Measurements from ENCODE around the gene MATN1. TPM values are rescaled to one million over a fixed set of nuclear protein-coding genes. Genes with fewer than 3 reads are reported as not detected.

The MATN1 gene
- total and polyA plus RNA-seq, 8 donors = 0.06 to 0.07 TPM; not detected in 6

- Histone ChIP-seq H3K4me3 (no peak overlapping the region), H3K9me3 (no peaks in the 10 kb centered on the region), H3K27me3 (no peaks in the 10 kb centered on the region), H3K4me1 (no peaks in the 10 kb centered on the region), H3K27ac (no peak overlapping the region), H3K36me3 (no peaks in the 10 kb centered on the region)
- intact Hi-C loops (cut with DNase I) = no loop called here
- DNase-seq (peak in 1 of 6 donors; percentile 41), FAIRE-seq (no peak), ATAC-seq (no peak)
- WGBS, 2 donors = 68 to 80% methylated on average over 8 of the region's 8 CpGs
- TF ChIP-seq, protein P1, sequence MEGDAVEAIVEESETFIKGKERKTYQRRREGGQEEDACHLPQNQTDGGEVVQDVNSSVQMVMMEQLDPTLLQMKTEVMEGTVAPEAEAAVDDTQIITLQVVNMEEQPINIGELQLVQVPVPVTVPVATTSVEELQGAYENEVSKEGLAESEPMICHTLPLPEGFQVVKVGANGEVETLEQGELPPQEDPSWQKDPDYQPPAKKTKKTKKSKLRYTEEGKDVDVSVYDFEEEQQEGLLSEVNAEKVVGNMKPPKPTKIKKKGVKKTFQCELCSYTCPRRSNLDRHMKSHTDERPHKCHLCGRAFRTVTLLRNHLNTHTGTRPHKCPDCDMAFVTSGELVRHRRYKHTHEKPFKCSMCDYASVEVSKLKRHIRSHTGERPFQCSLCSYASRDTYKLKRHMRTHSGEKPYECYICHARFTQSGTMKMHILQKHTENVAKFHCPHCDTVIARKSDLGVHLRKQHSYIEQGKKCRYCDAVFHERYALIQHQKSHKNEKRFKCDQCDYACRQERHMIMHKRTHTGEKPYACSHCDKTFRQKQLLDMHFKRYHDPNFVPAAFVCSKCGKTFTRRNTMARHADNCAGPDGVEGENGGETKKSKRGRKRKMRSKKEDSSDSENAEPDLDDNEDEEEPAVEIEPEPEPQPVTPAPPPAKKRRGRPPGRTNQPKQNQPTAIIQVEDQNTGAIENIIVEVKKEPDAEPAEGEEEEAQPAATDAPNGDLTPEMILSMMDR (IDR thresholded peaks at IDR 0.05) = no peak
These were observed 16.2 kb upstream of the MATN1 start for GRCh38 chr1:30739601-30740000.

DNA sequence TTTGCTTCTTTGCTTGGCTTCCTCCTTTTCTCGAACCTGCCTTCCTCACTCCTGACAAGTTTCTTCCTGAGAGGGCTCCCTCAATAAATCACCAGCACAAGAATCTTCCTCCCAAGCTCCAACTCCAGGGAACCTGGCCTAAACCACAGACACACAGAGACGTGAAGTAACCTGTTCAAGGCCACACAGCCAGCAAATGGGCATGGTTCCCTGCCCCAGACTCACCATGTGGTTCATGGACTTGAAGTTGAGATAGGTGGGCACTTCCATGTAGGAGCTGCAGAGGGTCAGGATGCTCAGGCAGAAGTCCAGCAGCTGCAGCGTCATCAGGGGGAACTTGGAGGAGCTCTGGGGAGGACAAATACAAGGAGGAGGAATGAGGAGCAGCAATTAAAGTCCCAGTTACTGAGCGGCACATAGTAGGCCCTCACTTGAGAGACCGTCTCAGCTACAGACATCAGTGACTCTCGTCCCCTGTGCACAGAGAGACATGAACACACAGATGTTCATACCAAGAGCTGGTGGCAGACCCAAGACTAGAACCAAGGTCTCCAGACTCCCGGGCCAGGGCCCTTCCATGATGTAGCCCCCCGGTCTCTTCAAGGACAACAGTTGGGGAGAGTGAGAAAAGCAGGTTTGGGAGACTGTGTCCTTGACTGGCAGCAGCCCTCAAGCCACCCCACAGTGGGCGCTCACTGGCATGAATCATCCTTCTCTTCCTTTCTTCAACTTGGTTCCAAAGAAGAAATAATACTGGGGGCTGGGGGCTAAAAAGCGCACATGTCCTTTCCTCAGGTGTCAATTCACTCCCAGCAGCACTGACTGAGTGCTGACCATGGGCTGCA, 15.6 kb upstream of the MATN1 start:
- Histone ChIP-seq H3K4me3 (no peak overlapping the region), H3K4me1 (no peaks in the 10 kb centered on the region), H3K9me3 (no peaks in the 10 kb centered on the region), H3K36me3 (no peaks in the 10 kb centered on the region), H3K27ac (no peak overlapping the region), H3K27me3 (no peaks in the 10 kb centered on the region)
- peak in 1 of 6 donors; percentile 15 for DNase-seq
- no peak for FAIRE-seq
- ATAC-seq = no peak
- 70 to 72% methylated on average over 10 of the region's 10 CpGs for WGBS, 2 donors
- TF ChIP-seq, protein P1 (IDR thresholded peaks at IDR 0.05) = no peak
- intact Hi-C loops (cut with DNase I) = no loop called here

DNA sequence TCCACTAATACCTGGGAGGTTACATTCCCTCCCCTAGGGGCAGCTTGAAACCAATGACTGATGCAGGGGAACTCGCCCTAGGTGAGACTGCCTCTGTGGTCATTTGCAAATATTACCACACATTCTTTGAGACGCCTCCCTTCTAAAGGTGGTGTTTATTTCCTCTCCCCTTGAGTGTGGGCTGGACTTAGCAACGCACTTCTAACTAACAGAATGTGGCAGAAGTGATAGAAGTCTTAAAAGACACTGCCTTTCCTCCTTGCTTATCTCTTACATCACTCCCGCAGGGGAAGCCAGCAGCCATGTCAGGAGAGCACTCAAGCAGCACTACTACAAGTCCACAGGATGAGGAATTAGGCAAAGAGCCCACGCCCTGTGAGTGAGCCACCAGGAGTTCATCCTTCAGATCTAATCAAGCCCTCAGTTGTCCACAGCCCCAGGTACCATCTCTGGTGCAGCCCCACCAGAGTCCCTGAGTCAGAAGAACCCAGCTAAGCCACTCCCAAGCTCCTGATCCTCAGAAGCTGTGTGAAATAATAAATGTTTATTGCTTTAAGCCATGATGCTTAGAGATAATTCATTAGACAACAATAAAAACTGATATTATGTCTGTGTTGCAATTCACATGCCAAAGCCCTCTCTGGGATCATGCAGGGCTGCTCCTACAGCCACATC, 14.8 kb upstream of the MATN1 start:
- Histone ChIP-seq H3K27ac (no peak overlapping the region), H3K4me1 (no peaks in the 10 kb centered on the region), H3K27me3 (no peaks in the 10 kb centered on the region), H3K4me3 (no peak overlapping the region), H3K9me3 (no peaks in the 10 kb centered on the region), H3K36me3 (no peaks in the 10 kb centered on the region)
- ATAC-seq = no peak
- DNase-seq = peak in 1 of 6 donors; percentile 5
- no peak for FAIRE-seq
- WGBS, 2 donors = 70 to 75% methylated on average over 5 of the region's 5 CpGs
- intact Hi-C loops (cut with DNase I) = no loop called here
- TF ChIP-seq, protein P1 (IDR thresholded peaks at IDR 0.05) = no peak

GRCh38 chr1:30737357-30738039, 14.1 kb upstream of the MATN1 start:
- no peak overlapping the region for H3K4me3 ChIP-seq
- intact Hi-C loops (cut with DNase I) = no loop called here
- DNase-seq (peak in 1 of 6 donors; percentile 14), ATAC-seq (no peak), FAIRE-seq (no peak)
- no peaks in the 10 kb centered on the region for H3K4me1 ChIP-seq
- WGBS, 2 donors = 86 to 92% methylated on average over 14 of the region's 14 CpGs
- no peaks in the 10 kb centered on the region for H3K36me3 ChIP-seq
- no peak overlapping the region for H3K27ac ChIP-seq
- H3K27me3 ChIP-seq = no peaks in the 10 kb centered on the region
- TF ChIP-seq, protein P1 (IDR thresholded peaks at IDR 0.05) = no peak
- H3K9me3 ChIP-seq = no peaks in the 10 kb centered on the region

Measured in pancreas (tissue), 10 donors.